PC-9 (cell line): ENCODE results near the gene CNGA4. TPM values are rescaled to one million over a fixed set of nuclear protein-coding genes. Genes with fewer than 3 reads are reported as not detected.
"Not testable (repeated sequence)": the region's sequence is repeated elsewhere in the genome, so short reads cannot be mapped to it uniquely, and the experiment has no call there.

Source experiments
- BruUV-seq: library from RNA; stranded (reverse); fragments of 400-500 nt; replicated peaks from 2 replicates; lab custom pipeline; 2021; lab: Mats Ljungman, UMichigan
- CTCF ChIA-PET: fragments of 300-600 bp; sonication (Branson Sonifier 250); formaldehyde crosslinking; loops from one replicate; lab custom pipeline; 2022; ENCODE audit warnings: antibody characterized with exemption; lab: Charles Lee
- POLR2A ChIA-PET: fragments of 300-600 bp; sonication (Branson Sonifier 250); formaldehyde crosslinking; loops from one replicate; lab custom pipeline; 2022; ENCODE audit warnings: antibody characterized with exemption; ENCODE audit not compliant: unreplicated experiment; lab: Charles Lee
- DNase-seq, 2 experiments: peaks; one replicate each; pipeline versions ENCODE4 v3.0.0 to v3.0.0-alpha.2; 2015 to 2022; ENCODE audit warnings: mixed read lengths in 1 of 2
- H2AFZ ChIP-seq: fragments of 200-600 bp; sonication (generic); 2 replicates; pipeline ENCODE4 v1.8.1; 2017; ENCODE audit warnings: antibody characterized with exemption
- H3F3A ChIP-seq: fragments of 200-600 bp; sonication (generic); 2 replicates; pipeline ENCODE4 v1.8.1; 2017; ENCODE audit warnings: antibody characterized with exemption, mild to moderate bottlenecking, low read depth; ENCODE audit not compliant: insufficient read depth
- H3K27ac ChIP-seq: fragments of 200-600 bp; sonication (generic); 2 replicates; pipeline ENCODE4 v1.6.1; 2016; ENCODE audit warnings: mixed run types
- H3K27me3 ChIP-seq: fragments of 200-600 bp; sonication (generic); 2 replicates; pipeline ENCODE4 v1.6.1; 2016; ENCODE audit warnings: low read depth, mixed run types; ENCODE audit not compliant: insufficient read depth
- H3K36me3 ChIP-seq: fragments of 200-600 bp; sonication (generic); 2 replicates; pipeline ENCODE4 v1.6.1; 2016; ENCODE audit warnings: low read depth, mixed run types
- H3K4me1 ChIP-seq: fragments of 200-600 bp; sonication (generic); replicated peaks from 2 replicates; pipeline ENCODE4 v1.6.1; 2016; ENCODE audit warnings: mixed run types; ENCODE audit not compliant: insufficient read depth
- H3K4me2 ChIP-seq: fragments of 200-600 bp; sonication (generic); 2 replicates; pipeline ENCODE4 v1.6.1; 2017; ENCODE audit warnings: mixed run types
- H3K4me3 ChIP-seq: fragments of 200-600 bp; sonication (generic); 2 replicates; pipeline ENCODE4 v1.6.1; 2016; ENCODE audit warnings: mixed run types
- H3K79me2 ChIP-seq: fragments of 200-600 bp; sonication (generic); 2 replicates; pipeline ENCODE4 v1.6.1; 2017; ENCODE audit warnings: low read depth, mixed run types
- H3K9me2 ChIP-seq: fragments of 200-600 bp; sonication (generic); 2 replicates; pipeline ENCODE4 v1.8.1; 2017; ENCODE audit warnings: mild to moderate bottlenecking; ENCODE audit not compliant: insufficient read depth
- H3K9me3 ChIP-seq: fragments of 200-600 bp; sonication (generic); 2 replicates; pipeline ENCODE4 v1.8.1; 2016; ENCODE audit warnings: low read depth; ENCODE audit not compliant: insufficient read depth
- H4K20me1 ChIP-seq: fragments of 200-600 bp; sonication (generic); 2 replicates; pipeline ENCODE4 v1.8.1; 2017; ENCODE audit not compliant: insufficient read depth
- CTCF ChIP-seq: fragments of 200-600 bp; sonication (generic); conservative IDR thresholded peaks from 2 replicates; pipeline ENCODE4 v1.6.1; 2017; ENCODE audit warnings: mixed run types, antibody characterized with exemption, mild to moderate bottlenecking, moderate library complexity
- EZH2 ChIP-seq: fragments of 200-600 bp; sonication (generic); IDR thresholded peaks from 2 replicates; pipeline ENCODE4 v1.8.0; 2017; ENCODE audit warnings: antibody characterized with exemption, low read depth
- intact Hi-C: fragments of 100-400 bp; cut with micrococcal nuclease; formaldehyde crosslinking; loops from one replicate; pipeline ENCODE4 v1.10.0; 2022; ENCODE audit not compliant: unreplicated experiment
- total RNA-seq: library from RNA; stranded (reverse); gene quantifications from 2 replicates; pipeline ENCODE4 v1.2.3, GENCODE V29; 2021

The CNGA4 gene
- total RNA-seq, 1 experiment from 2014 or later = 0.20 TPM

GRCh38 chr11:6270584-6271246, 31.8 kb downstream of the CNGA4 start:
- Histone ChIP-seq H3K4me2 (no peak overlapping the region), H3K9me3 (no peaks in the 10 kb centered on the region), H3K79me2 (no peaks in the 10 kb centered on the region), H4K20me1 (no peaks in the 10 kb centered on the region), H2AFZ (no peak overlapping the region), H3K9me2 (no peaks in the 10 kb centered on the region), H3K27ac (no peak overlapping the region), H3K27me3 (peaks cover 16% of the 10 kb centered on the region; the same call in 1 of the 2 replicates), H3F3A (no peaks in the 10 kb centered on the region), H3K36me3 (no peaks in the 10 kb centered on the region), H3K4me3 (no peak overlapping the region), H3K4me1 (no peaks in the 10 kb centered on the region)
- ChIA-PET CTCF (no interaction called here), POLR2A (no interaction called here)
- no peak for TF ChIP-seq CTCF
- no peak for TF ChIP-seq EZH2
- BruUV-seq = no TSS peak
- DNase-seq = no peak
- intact Hi-C loops = no loop called here

DNA sequence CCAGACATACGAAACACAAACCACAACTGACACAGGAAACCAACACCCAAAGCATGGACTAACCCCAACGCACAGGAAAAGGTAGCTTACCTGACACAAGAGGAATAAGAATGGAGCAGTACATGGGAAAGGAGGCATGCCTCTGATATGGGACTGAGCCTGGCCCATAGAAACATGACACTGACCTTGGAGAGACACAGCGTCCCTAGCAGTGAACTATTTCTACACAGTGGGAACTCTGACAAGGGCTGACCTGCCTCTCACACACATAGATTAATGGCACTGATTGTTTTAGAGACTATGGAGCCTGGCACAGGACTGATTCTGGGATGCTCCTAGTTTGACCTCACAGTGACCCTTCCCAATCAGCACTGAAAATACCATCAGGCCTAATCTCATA, 32.7 kb downstream of the CNGA4 start:
- no TSS peak for BruUV-seq
- Histone ChIP-seq H3K27ac (no peak overlapping the region), H3K79me2 (no peaks in the 10 kb centered on the region), H3K4me2 (no peak overlapping the region), H3F3A (no peaks in the 10 kb centered on the region), H3K4me3 (no peak overlapping the region), H3K9me3 (no peaks in the 10 kb centered on the region), H3K4me1 (no peaks in the 10 kb centered on the region), H3K36me3 (no peaks in the 10 kb centered on the region), H3K27me3 (peaks cover 19% of the 10 kb centered on the region; the same call in 1 of the 2 replicates), H2AFZ (no peak overlapping the region), H3K9me2 (no peaks in the 10 kb centered on the region), H4K20me1 (no peaks in the 10 kb centered on the region)
- intact Hi-C loops = no loop called here
- DNase-seq = no peak
- POLR2A ChIA-PET = no interaction called here
- CTCF ChIA-PET = no interaction called here
- TF ChIP-seq EZH2 = no peak
- TF ChIP-seq CTCF = no peak

DNA sequence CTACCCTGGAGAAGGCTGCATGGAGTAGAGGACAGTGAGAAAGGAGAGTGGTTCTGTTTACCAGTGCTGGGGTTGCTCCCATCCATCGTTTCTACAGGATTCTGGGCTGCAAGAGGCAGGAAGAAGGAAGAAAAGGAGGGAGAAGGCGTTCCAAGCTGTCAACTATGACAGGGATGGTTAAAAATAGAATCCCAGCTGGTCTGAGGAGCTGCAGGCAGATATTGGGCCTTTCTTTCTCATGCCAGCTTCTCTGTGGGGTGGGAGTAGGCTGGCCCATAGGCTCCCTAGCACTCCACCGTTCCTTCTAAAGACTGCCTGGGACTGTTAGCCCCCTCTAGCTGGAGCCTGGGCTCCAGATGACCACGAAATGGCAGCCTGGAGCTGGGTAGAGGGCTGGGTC, 34.3 kb downstream of the CNGA4 start:
- CTCF ChIA-PET = no interaction called here
- intact Hi-C loops = no loop called here
- no peak overlapping the region for H3K4me3 ChIP-seq

DNA sequence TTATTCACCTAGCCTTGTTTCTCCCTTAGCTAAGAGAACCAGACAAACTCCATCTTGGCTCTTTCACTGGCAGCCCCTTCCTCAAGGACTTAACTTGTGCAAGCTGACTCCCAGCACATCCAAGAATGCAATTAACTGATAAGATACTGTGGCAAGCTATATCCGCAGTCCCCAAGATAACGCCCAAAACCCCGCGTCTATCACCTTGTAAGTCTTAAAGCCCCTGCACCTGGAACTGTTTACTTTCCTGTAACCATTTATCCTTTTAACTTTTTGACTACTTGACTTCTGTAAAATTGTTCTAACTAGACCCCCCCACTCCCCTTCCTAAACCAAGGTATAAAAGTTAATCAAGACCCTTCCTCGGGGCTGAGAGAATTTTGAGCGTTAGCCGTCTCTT, 41.9 kb downstream of the CNGA4 start:
- CTCF ChIA-PET, H3K4me1 ChIP-seq, BruUV-seq: not testable (repeated sequence)

More for the DNA sequence above, 34.3 kb downstream of the CNGA4 start:
- no peaks in the 10 kb centered on the region for H3K9me2 ChIP-seq
- DNase-seq = no peak
- no peak overlapping the region for H3K27ac ChIP-seq
- peaks cover 12% of the 10 kb centered on the region; the same call in 1 of the 2 replicates for H3K27me3 ChIP-seq
- H4K20me1 ChIP-seq = no peaks in the 10 kb centered on the region
- no peaks in the 10 kb centered on the region for H3K9me3 ChIP-seq
- H3F3A ChIP-seq = no peaks in the 10 kb centered on the region
- no peaks in the 10 kb centered on the region for H3K36me3 ChIP-seq
- BruUV-seq = no TSS peak
- no peak overlapping the region for H2AFZ ChIP-seq
- no peak overlapping the region for H3K4me2 ChIP-seq
- POLR2A ChIA-PET = interaction anchor here (0.6 kb wide), 1 partner anchor 39 kb away, joined by 3 read pairs; no protein-coding TSS in a partner anchor
- H3K4me1 ChIP-seq = no peaks in the 10 kb centered on the region
- TF ChIP-seq EZH2 (no peak), CTCF (no peak)
- H3K79me2 ChIP-seq = no peaks in the 10 kb centered on the region

More for the DNA sequence above, 41.9 kb downstream of the CNGA4 start:
- H4K20me1 ChIP-seq, H2AFZ ChIP-seq, DNase-seq, H3K27me3 ChIP-seq, POLR2A ChIA-PET, H3K4me2 ChIP-seq, H3K4me3 ChIP-seq, H3K36me3 ChIP-seq, H3K79me2 ChIP-seq, H3K9me3 ChIP-seq, H3K27ac ChIP-seq, H3K9me2 ChIP-seq, H3F3A ChIP-seq: not testable (repeated sequence)
- intact Hi-C loops = loop anchor here (5.0 kb wide), 1 partner anchor 71 kb away; no protein-coding TSS in a partner anchor
